ENCODE measurements around the gene CCN6.
"Not testable (repeated sequence)": the region's sequence is repeated elsewhere in the genome, so short reads cannot be mapped to it uniquely, and the experiment has no call there.

CCN6 gene

GRCh38 chr6:112085286-112086065 is 31.6 kb downstream of the CCN6 start:
- DNase-seq (ENCODE audit: low read depth) = no peak
- in situ Hi-C loops (cut with HindIII; ENCODE audit: low sequenced_read_pairs) = no loop called here
- no peak for TF ChIP-seq CTCF (IDR thresholded peaks at IDR 0.05; ENCODE audit: low read depth, low read length, missing control alignments)
- H3K4me3 ChIP-seq (ENCODE audit: low read depth, low read length) = no peak overlapping the region

GRCh38 chr6:112086744-112087135 is 32.8 kb downstream of the CCN6 start:
- H3K4me3 ChIP-seq (ENCODE audit: low read depth, low read length) = peak overlapping the region; percentile 82
- in situ Hi-C loops (cut with HindIII; ENCODE audit: low sequenced_read_pairs) = no loop called here
- DNase-seq (ENCODE audit: low read depth) = peak; percentile 11
- peak; percentile 34 for TF ChIP-seq CTCF (IDR thresholded peaks at IDR 0.05; ENCODE audit: low read depth, low read length, missing control alignments)

- no peak for TF ChIP-seq CTCF (IDR thresholded peaks at IDR 0.05; ENCODE audit: low read depth, low read length, missing control alignments)
- in situ Hi-C loops (cut with HindIII; ENCODE audit: low sequenced_read_pairs) = no loop called here
- peak; percentile 89 for DNase-seq (ENCODE audit: low read depth)
Measured at GRCh38 chr6:112087136-112087911, 33.4 kb downstream of the CCN6 start, which contains the start of the genes FAM229B and TUBE1. FAM229B (plus strand) TSS chr6:112087591; CDS start chr6:112099284, 11,693 bp downstream. TUBE1 (minus strand) TSS chr6:112087482; CDS start chr6:112087434, 48 bp downstream.

GRCh38 chr6:112087916-112088315 is 34.0 kb downstream of the CCN6 start:
- TF ChIP-seq CTCF (IDR thresholded peaks at IDR 0.05; ENCODE audit: low read depth, low read length, missing control alignments) = no peak

More at GRCh38 chr6:112087136-112087911, 33.4 kb downstream of the CCN6 start, which contains the start of the genes FAM229B and TUBE1:
- H3K4me3 ChIP-seq (ENCODE audit: low read depth, low read length) = peak within 1 kb of the TSS; percentile 82

GRCh38 chr6:112096901-112097300 is 43.0 kb downstream of the CCN6 start:
- TF ChIP-seq CTCF (IDR thresholded peaks at IDR 0.05; ENCODE audit: low read depth, low read length, missing control alignments) = no peak
- no peak for DNase-seq (ENCODE audit: low read depth)
- no peak overlapping the region for H3K4me3 ChIP-seq (ENCODE audit: low read depth, low read length)
- in situ Hi-C loops (cut with HindIII; ENCODE audit: low sequenced_read_pairs) = no loop called here

More at GRCh38 chr6:112087916-112088315, 34.0 kb downstream of the CCN6 start:
- in situ Hi-C loops (cut with HindIII; ENCODE audit: low sequenced_read_pairs) = no loop called here
- H3K4me3 ChIP-seq (ENCODE audit: low read depth, low read length) = peak overlapping the region; percentile 82
- no peak for DNase-seq (ENCODE audit: low read depth)

GRCh38 chr6:112100561-112100960 is 46.7 kb downstream of the CCN6 start:
- DNase-seq (ENCODE audit: low read depth) = no peak
- H3K4me3 ChIP-seq (ENCODE audit: low read depth, low read length) = no peak overlapping the region
- no peak for TF ChIP-seq CTCF (IDR thresholded peaks at IDR 0.05; ENCODE audit: low read depth, low read length, missing control alignments)
- in situ Hi-C loops (cut with HindIII; ENCODE audit: low sequenced_read_pairs) = no loop called here

- DNase-seq (ENCODE audit: low read depth); H3K4me3 ChIP-seq (ENCODE audit: low read depth, low read length); in situ Hi-C loops (cut with HindIII; ENCODE audit: low sequenced_read_pairs): not testable (repeated sequence)
Measured at GRCh38 chr6:112106026-112106425, 52.1 kb downstream of the CCN6 start.

Measured in astrocyte of the cerebellum (primary cell).